ENCODE measurements around the gene CLCN2. TPM values are rescaled to one million over a fixed set of nuclear protein-coding genes. Genes with fewer than 3 reads are reported as not detected.

The CLCN2 gene
- total and polyA plus RNA-seq, 2 of the 8 experiments (the other 6 are each of a cell fraction or from before 2014, with no cell fraction given), result 13.7 to 16.1 TPM

- no peak overlapping the region for H4K91ac ChIP-seq (replicated peaks; ENCODE audit: insufficient read length, low read length)
- H3K4me1 ChIP-seq (replicated peaks in 1 of 4; ENCODE audit: control insufficient read depth in 3 of 4, insufficient read depth in 4 of 4, low read length in 3 of 4), result peaks cover 0 to 24% (median 16%) of the 10 kb centered on the region in 4 experiments; a peak in 6 of 7 replicates
- no peak overlapping the region for H2AFZ ChIP-seq (ENCODE audit: low read length)
- peak overlapping the region; percentile 19; the same call in 1 of the 2 replicates for H3K18ac ChIP-seq (ENCODE audit: extremely low read depth, low read length)
- H3K9ac ChIP-seq (replicated peaks in 1 of 4; ENCODE audit: extremely low read depth in 1 of 4, low read depth in 3 of 4, low read length in 3 of 4), result no peak overlapping the region
- peaks cover 31 to 49% (median 45%) of the 10 kb centered on the region in 4 experiments for H3K27me3 ChIP-seq (replicated peaks in 1 of 4; ENCODE audit: control insufficient read depth in 3 of 4, extremely low read depth in 1 of 4, insufficient read depth in 3 of 4, low read length in 3 of 4)
- no peaks in the 10 kb centered on the region for H3K79me2 ChIP-seq (ENCODE audit: control insufficient read depth in 1 of 2, insufficient read depth in 2 of 2, low read length in 2 of 2)
- no peak overlapping the region for H3K23ac ChIP-seq (ENCODE audit: insufficient read length)
- H2BK120ac ChIP-seq (replicated peaks; ENCODE audit: low read depth, low read length), result no peak overlapping the region
- no peak overlapping the region for H4K5ac ChIP-seq (ENCODE audit: insufficient read length, low read depth, low read length)
- no peak overlapping the region for H4K8ac ChIP-seq (ENCODE audit: extremely low read depth, insufficient read depth, low read length)
- no peak overlapping the region for H3K4me2 ChIP-seq (ENCODE audit: insufficient read depth in 1 of 2, low read depth in 2 of 2, low read length in 2 of 2)
- WGBS, 2 experiments (ENCODE audit: extremely low coverage in 1 of 2, insufficient coverage in 1 of 2, insufficient read length in 1 of 2, insufficient replicate concordance in 2 of 2, low coverage in 1 of 2, low lambda C conversion rate in 2 of 2, missing lambda C conversion rate in 1 of 2), result 85% methylated on average over 15 of the region's 15 CpGs; no CpG with 5 or more reads in 1 of the 2 experiments
- peaks cover 2 to 9% of the 10 kb centered on the region in 2 experiments for H4K20me1 ChIP-seq (replicated peaks in 1 of 2; ENCODE audit: control insufficient read depth in 1 of 2, insufficient read depth in 2 of 2, low read length in 2 of 2)
- H3K14ac ChIP-seq (ENCODE audit: insufficient read length), result no peak overlapping the region
- H3K23me2 ChIP-seq (ENCODE audit: low read depth, low read length), result peaks cover 15% of the 10 kb centered on the region; the same call in 1 of the 2 replicates
- H3K4me3 ChIP-seq (ENCODE audit: extremely low read depth in 1 of 4, insufficient read depth in 2 of 4, low read depth in 3 of 4, low read length in 4 of 4), result no peak overlapping the region
- FAIRE-seq, result no peak
- H2BK5ac ChIP-seq (ENCODE audit: low read depth, low read length), result no peak overlapping the region
- H2BK15ac ChIP-seq (ENCODE audit: low read length), result peak overlapping the region; percentile 92; the same call in 1 of the 2 replicates
- peak overlapping the region; percentile 39; the same call in 1 of the 2 replicates for H2BK12ac ChIP-seq (ENCODE audit: low read depth, low read length)
- no peaks in the 10 kb centered on the region for H3K36me3 ChIP-seq (ENCODE audit: control insufficient read depth in 2 of 4, insufficient read depth in 4 of 4, low read length in 3 of 4)
- H3K9me3 ChIP-seq (ENCODE audit: insufficient read depth in 2 of 2, low read depth in 1 of 2, low read length in 1 of 2), result no peaks in the 10 kb centered on the region
- no peak for DNase-seq (ENCODE audit: low read depth in 1 of 2, low spot score in 2 of 2)
- ChIA-PET POLR2A (ENCODE audit: partially characterized antibody) (no interaction called here), CTCF (ENCODE audit: partially characterized antibody) (interaction anchor here (1.2 to 8.3 kb wide), 6 partner anchors 10 to 158 kb away, joined by 4 to 78 read pairs (median 10); no protein-coding TSS in a partner anchor)
- no peak overlapping the region for H3K27ac ChIP-seq (ENCODE audit: low read depth, low read length)
- no peak overlapping the region for H3K4ac ChIP-seq (replicated peaks; ENCODE audit: insufficient read length, low read depth, low read length)
- 0 out of 2 replicates have a peak overlapping the region, but pooled peaks have one; percentile 48 for H2AK5ac ChIP-seq (ENCODE audit: low read depth, low read length)
- no peak overlapping the region for H3K56ac ChIP-seq (replicated peaks; ENCODE audit: insufficient read length, low read depth, low read length)
- no peak overlapping the region for H2BK20ac ChIP-seq (ENCODE audit: low read length)
- H3K79me1 ChIP-seq (ENCODE audit: low read depth, low read length), result no peaks in the 10 kb centered on the region
- TF ChIP-seq POLR2A (IDR thresholded peaks at IDR 0.05; ENCODE audit: control extremely low read depth in 1 of 2, low read depth in 2 of 2, low read length in 2 of 2) (no peak), ASH2L (IDR thresholded peaks at IDR 0.05; ENCODE audit: low read length) (no peak), POLR2AphosphoS5 (IDR thresholded peaks at IDR 0.05; ENCODE audit: low read depth, low read length) (no peak), NRF1 (IDR thresholded peaks at IDR 0.05; ENCODE audit: low read depth, low read length) (no peak), CEBPB (IDR thresholded peaks at IDR 0.05; ENCODE audit: low read depth, low read length) (no peak), TAF1 (IDR thresholded peaks at IDR 0.05; ENCODE audit: low read depth, low read length) (no peak), RXRA (IDR thresholded peaks at IDR 0.05; ENCODE audit: insufficient read depth, low read depth, low read length) (no peak), ATF3 (IDR thresholded peaks at IDR 0.05; ENCODE audit: insufficient read depth, low read depth, low read length) (no peak), TCF12 (IDR thresholded peaks at IDR 0.05; ENCODE audit: low read depth, low read length) (no peak), SIN3A (conservative IDR thresholded peaks at IDR 0.05 in 1 of 2, IDR thresholded peaks at IDR 0.05 in 1 of 2; ENCODE audit: low read depth in 1 of 2, low read length in 2 of 2) (no peak), KDM4A (IDR thresholded peaks at IDR 0.05; ENCODE audit: low read depth, low read length, severe bottlenecking) (no peak)
Observed at GRCh38 chr3:184383033-184383740, 21.8 kb upstream of the CLCN2 start.
